Gastrocnemius medialis (tissue), 4 donors: ENCODE data around the gene UNC80. TPM values are rescaled to one million over a fixed set of nuclear protein-coding genes. Genes with fewer than 3 reads are reported as not detected.

Experiments
- ATAC-seq, 2 donors: fragments of 150-250 bp; one replicate each; pipeline ENCODE4 v1.9.1; 2016
- DNase-seq, 2 donors: peaks; one replicate each; pipeline ENCODE4 v3.0.0-alpha.2; 2019
- H3K27ac ChIP-seq, 4 donors: fragments of 200-600 bp; sonication (generic); 1 replicate in 1 of 4; 2 replicates in 3 of 4; pipeline ENCODE4 v1.5.1; 2016 to 2018; ENCODE audit warnings: mild to moderate bottlenecking in 2 of 4, moderate library complexity in 1 of 4
- H3K27me3 ChIP-seq, 3 donors: fragments of 200-600 bp; sonication (generic) in 2 of 3; 1 replicate in 1 of 3; 2 replicates in 2 of 3; pipeline versions ENCODE4 v1.5.1 to v1.6.0; 2016 to 2019; ENCODE audit warnings: mild to moderate bottlenecking in 1 of 3, moderate library complexity in 1 of 3
- H3K36me3 ChIP-seq, 2 donors: fragments of 200-600 bp; sonication (generic) in 1 of 2; one replicate each; pipeline ENCODE4 v1.5.1; 2017 to 2018
- H3K4me1 ChIP-seq, 2 donors: fragments of 200-600 bp; sonication (generic) in 1 of 2; one replicate each; pipeline ENCODE4 v1.5.1; 2016 to 2017; ENCODE audit warnings: mild to moderate bottlenecking in 2 of 2
- H3K4me3 ChIP-seq, 4 donors: fragments of 200-600 bp; sonication (generic) in 3 of 4; 1 replicate in 1 of 4; 2 replicates in 3 of 4; pipeline ENCODE4 v1.5.1; 2016 to 2019; ENCODE audit warnings: mild to moderate bottlenecking in 2 of 4
- H3K9me3 ChIP-seq, 3 donors: fragments of 200-600 bp; sonication (generic) in 2 of 3; 1 replicate in 1 of 3; 2 replicates in 2 of 3; pipeline ENCODE4 v1.5.1; 2016 to 2019
- POLR2A ChIP-seq, 2 donors: fragments of 450-650 bp; IDR thresholded peaks; one replicate each; pipeline ENCODE4 v1.6.1; 2017; ENCODE audit warnings: antibody characterized with exemption in 2 of 2, mild to moderate bottlenecking in 2 of 2, moderate library complexity in 2 of 2
- in situ Hi-C, 4 donors: fragments of 200-750 bp; cut with MboI; loops; one replicate each; pipeline versions ENCODE4 v1.15.0 to v1.8.0; 2017; ENCODE audit warnings: low sequenced_read_pairs in 4 of 4
- intact Hi-C: fragments of 100-400 bp; cut with DNase I; formaldehyde crosslinking; loops from one replicate; pipeline ENCODE4 v1.15.1; 2023; ENCODE audit warnings: low total_unique reads
- total RNA-seq, 4 donors: library from RNA; depleted of rRNA; stranded (reverse); fragments of >200 nt; gene quantifications; one replicate each; pipeline versions ENCODE4 v1.1.0 to v1.2.3, GENCODE V29; 2016
- TF ChIP-seq, protein P1 (sequence below), 5 experiments: fragments of 450-650 bp in 3 of 5; fragments of 200-600 bp in 2 of 5; sonication (generic) in 2 of 5; IDR thresholded peaks in 4 of 5; conservative IDR thresholded peaks in 1 of 5; 1 replicate in 4 of 5; 2 replicates in 1 of 5; pipeline ENCODE4 v1.5.1; 2016 to 2019; ENCODE audit warnings: antibody characterized with exemption in 5 of 5, mild to moderate bottlenecking in 3 of 5, moderate library complexity in 3 of 5

The UNC80 gene
- total RNA-seq, 4 donors from 2014 or later = not detected

DNA sequence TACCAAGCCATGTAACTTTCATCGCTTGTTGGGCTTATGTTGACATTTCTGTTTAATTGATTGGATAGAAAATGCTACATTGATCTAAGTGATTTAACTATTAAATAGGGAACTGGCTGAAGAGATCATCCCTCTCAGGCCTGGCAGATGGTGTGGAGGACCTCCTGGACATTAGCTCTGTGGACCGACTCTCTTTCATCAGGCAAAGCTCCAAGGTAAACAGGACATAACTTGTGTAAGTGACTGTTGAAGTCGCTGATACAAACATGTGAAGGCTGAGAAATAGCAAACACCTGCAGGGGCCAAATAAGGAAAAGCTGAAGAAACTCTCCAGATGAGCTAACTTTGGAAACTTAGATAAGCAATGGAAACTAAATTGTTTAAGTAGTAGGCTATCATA, 68.8 kb downstream of the UNC80 start:
- TF ChIP-seq, protein P1, sequence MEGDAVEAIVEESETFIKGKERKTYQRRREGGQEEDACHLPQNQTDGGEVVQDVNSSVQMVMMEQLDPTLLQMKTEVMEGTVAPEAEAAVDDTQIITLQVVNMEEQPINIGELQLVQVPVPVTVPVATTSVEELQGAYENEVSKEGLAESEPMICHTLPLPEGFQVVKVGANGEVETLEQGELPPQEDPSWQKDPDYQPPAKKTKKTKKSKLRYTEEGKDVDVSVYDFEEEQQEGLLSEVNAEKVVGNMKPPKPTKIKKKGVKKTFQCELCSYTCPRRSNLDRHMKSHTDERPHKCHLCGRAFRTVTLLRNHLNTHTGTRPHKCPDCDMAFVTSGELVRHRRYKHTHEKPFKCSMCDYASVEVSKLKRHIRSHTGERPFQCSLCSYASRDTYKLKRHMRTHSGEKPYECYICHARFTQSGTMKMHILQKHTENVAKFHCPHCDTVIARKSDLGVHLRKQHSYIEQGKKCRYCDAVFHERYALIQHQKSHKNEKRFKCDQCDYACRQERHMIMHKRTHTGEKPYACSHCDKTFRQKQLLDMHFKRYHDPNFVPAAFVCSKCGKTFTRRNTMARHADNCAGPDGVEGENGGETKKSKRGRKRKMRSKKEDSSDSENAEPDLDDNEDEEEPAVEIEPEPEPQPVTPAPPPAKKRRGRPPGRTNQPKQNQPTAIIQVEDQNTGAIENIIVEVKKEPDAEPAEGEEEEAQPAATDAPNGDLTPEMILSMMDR (IDR thresholded peaks at IDR 0.05 in 4 of 5, conservative IDR thresholded peaks at IDR 0.05 in 1 of 5) = no peak
- TF ChIP-seq POLR2A (IDR thresholded peaks at IDR 0.05) = no peak
- intact Hi-C loops (no loop called here), in situ Hi-C loops (no loop called here)
- H3K4me3 ChIP-seq = no peak overlapping the region
- no peaks in the 10 kb centered on the region for H3K9me3 ChIP-seq
- no peak overlapping the region for H3K27ac ChIP-seq
- no peaks in the 10 kb centered on the region for H3K27me3 ChIP-seq
- DNase-seq (no peak), ATAC-seq (no peak)
- no peaks in the 10 kb centered on the region for H3K36me3 ChIP-seq
- H3K4me1 ChIP-seq = no peaks in the 10 kb centered on the region

DNA sequence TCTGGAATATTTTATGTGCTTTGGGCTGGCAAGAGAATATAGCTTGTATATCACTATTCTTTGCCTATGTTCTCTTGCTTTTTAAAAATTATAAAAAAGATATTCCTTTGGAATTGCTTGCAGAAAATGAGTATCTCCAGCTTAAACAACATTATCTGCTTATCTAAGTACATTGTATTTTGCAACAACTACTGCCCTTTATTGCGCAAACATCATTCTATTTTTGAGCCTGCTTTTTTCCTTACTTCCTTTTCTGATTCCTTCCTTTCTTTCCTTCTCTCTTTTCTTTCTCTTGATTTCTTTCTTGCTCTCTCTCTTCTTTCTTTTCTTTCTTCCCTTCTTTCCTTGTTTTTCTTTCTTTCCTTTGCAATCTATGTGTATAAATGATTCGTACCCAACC, 74.0 kb downstream of the UNC80 start:
- in situ Hi-C loops = no loop called here
- no peak for ATAC-seq
- Histone ChIP-seq H3K4me3 (no peak overlapping the region), H3K36me3 (no peaks in the 10 kb centered on the region), H3K9me3 (no peaks in the 10 kb centered on the region), H3K4me1 (no peaks in the 10 kb centered on the region), H3K27ac (no peak overlapping the region), H3K27me3 (no peaks in the 10 kb centered on the region)
- intact Hi-C loops = no loop called here
- TF ChIP-seq, protein P1 (IDR thresholded peaks at IDR 0.05 in 4 of 5, conservative IDR thresholded peaks at IDR 0.05 in 1 of 5) = no peak
- TF ChIP-seq POLR2A (IDR thresholded peaks at IDR 0.05) = no peak
- no peak for DNase-seq

DNA sequence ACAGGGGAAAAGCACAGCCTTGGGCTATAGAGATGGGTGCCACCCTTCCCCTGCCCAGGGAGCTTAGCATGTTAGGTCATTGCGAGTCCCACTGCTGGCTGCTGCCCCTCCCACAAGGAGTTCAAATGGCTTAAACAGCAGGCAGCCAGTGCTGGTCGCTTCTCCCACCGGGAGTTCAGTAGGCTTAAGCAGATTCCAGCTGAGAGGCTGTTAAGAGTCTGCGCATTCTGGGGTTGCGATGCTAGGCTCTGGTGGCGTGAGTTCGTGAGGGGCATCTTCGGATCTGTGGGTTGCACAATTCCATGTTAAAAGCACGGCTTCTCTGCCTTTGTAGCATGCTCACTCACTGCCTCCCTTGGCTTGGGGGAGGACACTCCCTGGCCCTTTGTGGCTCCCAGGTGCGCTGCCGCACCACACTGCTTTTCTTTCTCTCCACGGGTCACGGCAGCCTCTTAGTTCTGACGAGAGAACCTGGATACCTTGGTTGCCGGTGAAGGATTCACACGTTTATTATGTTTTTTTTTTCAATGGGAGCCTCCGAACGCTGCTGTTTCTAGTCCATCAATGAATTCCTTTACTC, 93.2 kb downstream of the UNC80 start:
- no peaks in the 10 kb centered on the region for H3K27me3 ChIP-seq
- no peak for DNase-seq
- H3K9me3 ChIP-seq = no peaks in the 10 kb centered on the region
- H3K4me3 ChIP-seq = no peak overlapping the region
- no peak for TF ChIP-seq POLR2A (IDR thresholded peaks at IDR 0.05)
- TF ChIP-seq, protein P1 (IDR thresholded peaks at IDR 0.05 in 4 of 5, conservative IDR thresholded peaks at IDR 0.05 in 1 of 5) = no peak
- in situ Hi-C loops (no loop called here), intact Hi-C loops (no loop called here)
- H3K27ac ChIP-seq = no peak overlapping the region
- H3K36me3 ChIP-seq = no peaks in the 10 kb centered on the region
- no peak for ATAC-seq
- H3K4me1 ChIP-seq = no peaks in the 10 kb centered on the region

DNA sequence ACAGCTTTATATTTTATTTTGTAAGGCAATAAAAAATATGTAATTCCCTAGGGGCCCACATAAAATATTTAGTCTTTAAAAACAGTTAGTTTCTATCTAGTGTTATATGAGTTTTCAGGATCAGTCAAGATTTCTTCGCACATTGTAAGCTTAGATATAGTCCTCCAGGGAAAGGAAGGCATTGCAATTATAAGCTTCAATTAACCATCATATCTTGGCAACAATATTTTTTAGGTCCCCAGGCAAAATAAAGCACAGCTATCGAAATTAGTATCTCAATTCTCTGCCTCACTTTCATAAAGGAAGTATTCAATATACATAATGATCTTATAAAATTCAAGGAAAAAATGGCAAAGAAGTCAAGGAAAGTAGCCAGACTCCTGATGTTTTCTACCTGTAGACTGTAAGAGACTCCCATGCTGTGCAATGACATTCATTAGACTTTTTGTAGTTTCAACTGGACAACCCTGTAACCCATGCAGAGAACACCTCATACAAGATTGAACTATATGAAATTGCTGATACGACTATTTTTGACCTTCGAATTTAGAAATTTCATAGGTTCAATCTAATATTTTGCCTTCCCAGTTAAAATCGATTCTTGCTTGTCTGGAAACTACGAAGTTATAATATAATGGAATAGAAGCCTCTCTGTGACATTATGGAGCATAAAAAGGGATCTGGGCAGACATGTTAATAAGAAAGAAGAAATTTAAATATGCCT, 96.8 kb downstream of the UNC80 start:
- Histone ChIP-seq H3K27ac (no peak overlapping the region), H3K36me3 (no peaks in the 10 kb centered on the region), H3K4me1 (no peaks in the 10 kb centered on the region), H3K27me3 (no peaks in the 10 kb centered on the region), H3K4me3 (no peak overlapping the region), H3K9me3 (no peaks in the 10 kb centered on the region)
- DNase-seq (no peak), ATAC-seq (no peak)
- intact Hi-C loops = no loop called here
- TF ChIP-seq POLR2A (IDR thresholded peaks at IDR 0.05) = no peak
- TF ChIP-seq, protein P1 (IDR thresholded peaks at IDR 0.05 in 4 of 5, conservative IDR thresholded peaks at IDR 0.05 in 1 of 5) = no peak
- in situ Hi-C loops = no loop called here
